H1 (cell line): Measurements from ENCODE around the gene OTOS.

Source experiments
- EGR1 ChIP-seq: IDR thresholded peaks from 2 replicates; pipeline ENCODE4 v1.6.1; 2011; ENCODE audit warnings: low read depth, low read length, borderline replicate concordance
- EZH2 ChIP-seq: fragments of 200-600 bp; sonication (generic); IDR thresholded peaks from 2 replicates; pipeline ENCODE4 v1.7.1; 2012; ENCODE audit warnings: low read depth, mild to moderate bottlenecking, moderate library complexity, low read length, inconsistent platforms; ENCODE audit not compliant: severe bottlenecking
- HDAC2 ChIP-seq, 2 experiments: fragments of 300-600 bp in 1 of 2; sonication (generic) in 1 of 2; IDR thresholded peaks; 2 replicates each; pipeline ENCODE4 v1.6.1; 2011 to 2012; ENCODE audit warnings: low read depth in 2 of 2, low read length in 2 of 2, mild to moderate bottlenecking in 2 of 2, moderate library complexity in 2 of 2, borderline replicate concordance in 1 of 2, inconsistent platforms in 1 of 2
- POLR2A ChIP-seq, 2 experiments: IDR thresholded peaks; 1 replicate in 1 of 2; 2 replicates in 1 of 2; pipeline ENCODE4 v1.6.1; 2011; ENCODE audit warnings: low read depth in 2 of 2, low read length in 2 of 2, mild to moderate bottlenecking in 2 of 2; ENCODE audit errors: control extremely low read depth in 1 of 2
- TCF12 ChIP-seq: IDR thresholded peaks from 2 replicates; pipeline ENCODE4 v1.6.1; 2011; ENCODE audit warnings: low read depth, mild to moderate bottlenecking, low read length

DNA sequence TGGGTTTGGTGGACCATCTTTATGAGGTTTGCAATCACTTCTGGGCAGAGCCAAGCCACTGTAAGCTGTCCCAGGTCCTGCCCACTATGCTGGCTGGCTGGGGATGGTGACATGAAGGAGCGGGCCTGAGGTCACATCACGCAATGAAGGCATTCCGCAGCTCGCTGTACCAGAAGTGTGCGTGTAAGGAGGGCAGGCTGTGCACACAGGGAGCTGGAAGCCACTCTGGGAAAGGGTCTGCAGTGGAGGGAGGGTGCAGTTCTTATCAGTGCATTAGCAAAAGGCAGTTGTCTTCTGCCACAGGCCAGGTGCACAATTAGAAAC, 16.7 kb upstream of the OTOS start:
- TF ChIP-seq EZH2 (no peak), POLR2A (IDR thresholded peaks at IDR 0.05; ENCODE audit: control extremely low read depth in 1 of 2, low read depth in 2 of 2, low read length in 2 of 2) (no peak), HDAC2 (IDR thresholded peaks at IDR 0.05; ENCODE audit: borderline replicate concordance in 1 of 2, low read depth in 2 of 2, low read length in 2 of 2) (no peak), TCF12 (no peak), EGR1 (no peak)
